ENCODE measurements around the gene NUAK2.
A peak's percentile ranks its signal among the peaks of the same experiment; 100 is the strongest.

DNA sequence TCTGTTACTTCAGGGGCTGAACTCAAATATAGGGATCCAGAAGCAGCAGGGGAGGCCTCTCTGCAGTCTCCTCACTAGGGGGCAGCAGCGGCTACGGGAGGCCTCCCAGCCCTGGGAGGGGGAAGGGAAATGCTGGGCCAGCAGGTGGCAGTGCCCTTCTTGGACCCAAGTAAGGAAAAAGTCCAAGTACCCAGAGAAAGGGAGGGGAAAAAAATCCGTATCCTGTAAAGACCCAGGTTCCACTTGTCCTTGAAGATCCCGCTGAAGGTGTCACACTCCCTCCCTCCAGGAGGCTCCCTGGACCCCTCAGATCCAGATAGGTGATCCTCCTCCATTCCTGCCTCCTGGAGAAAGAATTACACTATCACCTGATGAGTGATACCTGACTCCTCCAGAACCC lies 14.1 kb upstream of the NUAK2 start:
- TF ChIP-seq ZNF138 (tag by site-specific recombination; IDR thresholded peaks at IDR 0.05; ENCODE audit: borderline replicate concordance): no peak
- TF ChIP-seq CTCF (tag by site-specific recombination; IDR thresholded peaks at IDR 0.05): peak; percentile 97
- no peak for TF ChIP-seq ZNF449 (tag by site-specific recombination; IDR thresholded peaks at IDR 0.05)
- no peak for TF ChIP-seq ZBTB11 (tag by site-specific recombination; conservative IDR thresholded peaks at IDR 0.05; ENCODE audit: low read depth)
- TF ChIP-seq ZNF354C (tag by site-specific recombination; IDR thresholded peaks at IDR 0.05; ENCODE audit: borderline replicate concordance, low read depth): no peak
- TF ChIP-seq ZNF837 (tag by site-specific recombination; IDR thresholded peaks at IDR 0.05): no peak
- TF ChIP-seq ZBTB20 (tag by site-specific recombination; IDR thresholded peaks at IDR 0.05): no peak
- no peak for TF ChIP-seq ZNF24 (tag by site-specific recombination; IDR thresholded peaks at IDR 0.05)
- no peak for TF ChIP-seq ZNF362 (tag by site-specific recombination; IDR thresholded peaks at IDR 0.05)
- no peak for TF ChIP-seq ZBTB21 (tag by site-specific recombination; IDR thresholded peaks at IDR 0.05)
